H9 (cell line): ENCODE data around the gene ID4. TPM values are rescaled to one million over a fixed set of nuclear protein-coding genes. Genes with fewer than 3 reads are reported as not detected.

Source experiments
- DNase-seq: peaks from one replicate; pipeline ENCODE4 v3.0.0-alpha.2; 2017
- H2AFZ ChIP-seq: one replicate; pipeline ENCODE4 v1.6.1; 2013; ENCODE audit warnings: mild to moderate bottlenecking, low read length, control low read depth, moderate library complexity
- H2AK5ac ChIP-seq: 2 replicates; pipeline ENCODE4 v1.6.1; 2013; ENCODE audit warnings: low read length, control low read depth, mixed read lengths; ENCODE audit not compliant: insufficient read length
- H2BK120ac ChIP-seq: one replicate; pipeline ENCODE4 v1.6.1; 2013; ENCODE audit warnings: low read depth, mild to moderate bottlenecking, low read length, control low read depth, inconsistent platforms; ENCODE audit not compliant: poor library complexity, severe bottlenecking
- H2BK12ac ChIP-seq: 2 replicates; pipeline ENCODE4 v1.6.1; 2013; ENCODE audit warnings: low read length, control low read depth, mixed read lengths, low read depth; ENCODE audit not compliant: insufficient read length
- H2BK15ac ChIP-seq: 2 replicates; pipeline ENCODE4 v1.6.1; 2013; ENCODE audit warnings: low read depth, low read length, control low read depth
- H2BK20ac ChIP-seq: one replicate; pipeline ENCODE4 v1.6.1; 2013; ENCODE audit warnings: low read depth, mild to moderate bottlenecking, low read length, control low read depth, inconsistent platforms; ENCODE audit not compliant: poor library complexity, severe bottlenecking
- H2BK5ac ChIP-seq: 2 replicates; pipeline ENCODE4 v1.6.1; 2013; ENCODE audit warnings: low read length, control low read depth, mixed read lengths; ENCODE audit not compliant: insufficient read length
- H3K14ac ChIP-seq: 2 replicates; pipeline ENCODE4 v1.6.1; 2013; ENCODE audit warnings: low read length, control low read depth; ENCODE audit not compliant: insufficient read depth
- H3K18ac ChIP-seq: 2 replicates; pipeline ENCODE4 v1.6.1; 2013; ENCODE audit warnings: low read depth, mild to moderate bottlenecking, mixed read lengths, low read length, control low read depth; ENCODE audit not compliant: insufficient read length
- H3K23ac ChIP-seq: 2 replicates; pipeline ENCODE4 v1.6.1; 2013; ENCODE audit warnings: low read length, control low read depth, mixed read lengths, low read depth; ENCODE audit not compliant: insufficient read length
- H3K23me2 ChIP-seq: 2 replicates; pipeline ENCODE4 v1.6.1; 2013; ENCODE audit warnings: low read depth, mild to moderate bottlenecking, mixed read lengths, low read length, control low read depth; ENCODE audit not compliant: insufficient read length, poor library complexity, severe bottlenecking
- H3K27ac ChIP-seq: 2 replicates; pipeline ENCODE4 v1.5.1; 2013; ENCODE audit warnings: low read length, control low read depth, mixed read lengths, low read depth; ENCODE audit not compliant: insufficient read length
- H3K27me3 ChIP-seq: 2 replicates; pipeline ENCODE4 v1.6.1; 2013; ENCODE audit warnings: low read length, control low read depth, inconsistent platforms; ENCODE audit not compliant: insufficient read depth
- H3K4ac ChIP-seq: 2 replicates; pipeline ENCODE4 v1.6.1; 2013; ENCODE audit warnings: low read depth, mild to moderate bottlenecking, control low read depth, inconsistent platforms, low read length, moderate library complexity
- H3K4me1 ChIP-seq: 2 replicates; pipeline ENCODE4 v1.6.1; 2013; ENCODE audit warnings: low read length, control low read depth, inconsistent platforms; ENCODE audit not compliant: insufficient read depth
- H3K4me2 ChIP-seq: 2 replicates; pipeline ENCODE4 v1.6.1; 2013; ENCODE audit warnings: low read length, control low read depth, mixed read lengths; ENCODE audit not compliant: insufficient read length, insufficient read depth
- H3K56ac ChIP-seq: 2 replicates; pipeline ENCODE4 v1.6.1; 2013; ENCODE audit warnings: low read depth, mild to moderate bottlenecking, mixed read lengths, low read length, control low read depth; ENCODE audit not compliant: insufficient read length
- H3K79me1 ChIP-seq: 2 replicates; pipeline ENCODE4 v1.6.1; 2013; ENCODE audit warnings: low read depth, mild to moderate bottlenecking, moderate library complexity, low read length, control low read depth, inconsistent platforms; ENCODE audit not compliant: insufficient read depth, poor library complexity, severe bottlenecking
- H3K79me2 ChIP-seq: 2 replicates; pipeline ENCODE4 v1.6.1; 2013; ENCODE audit warnings: low read length, control low read depth, inconsistent platforms; ENCODE audit not compliant: insufficient read depth
- H3K9ac ChIP-seq: 2 replicates; pipeline ENCODE4 v1.6.1; 2013; ENCODE audit warnings: low read length, control low read depth, mixed read lengths; ENCODE audit not compliant: insufficient read length; ENCODE audit errors: extremely low read depth
- H3K9me3 ChIP-seq: one replicate; pipeline ENCODE4 v1.6.1; 2013; ENCODE audit warnings: low read depth, low read length, inconsistent platforms; ENCODE audit not compliant: control insufficient read depth
- H3T11ph ChIP-seq: one replicate; pipeline ENCODE4 v1.6.1; 2013; ENCODE audit warnings: mild to moderate bottlenecking, low read length, control low read depth, inconsistent platforms
- H4K20me1 ChIP-seq: one replicate; pipeline ENCODE4 v1.6.1; 2013; ENCODE audit not compliant: control insufficient read depth, insufficient read length, insufficient read depth
- H4K5ac ChIP-seq: 2 replicates; pipeline ENCODE4 v1.6.1; 2013; ENCODE audit warnings: low read depth, mild to moderate bottlenecking, mixed read lengths, low read length, control low read depth; ENCODE audit not compliant: insufficient read length
- H4K8ac ChIP-seq: replicated peaks from 2 replicates; pipeline ENCODE4 v1.6.1; 2013; ENCODE audit warnings: low read length, control low read depth, mixed read lengths, low read depth; ENCODE audit not compliant: insufficient read length
- H4K91ac ChIP-seq: 2 replicates; pipeline ENCODE4 v1.6.1; 2013; ENCODE audit warnings: low read depth, mild to moderate bottlenecking, moderate library complexity, mixed read lengths, low read length, control low read depth; ENCODE audit not compliant: insufficient read length
- H3K27ac Mint-ChIP-seq, 3 experiments: 2 replicates in 2 of 3; 3 replicates in 1 of 3; pipeline ENCODE4 v1.8.0; 2020 to 2021; ENCODE audit warnings: mixed read lengths in 3 of 3, mild to moderate bottlenecking in 1 of 3, moderate library complexity in 1 of 3
- H3K27me3 Mint-ChIP-seq: 2 replicates; pipeline ENCODE4 v1.8.0; 2021; ENCODE audit warnings: low read depth, mild to moderate bottlenecking, moderate library complexity, mixed read lengths
- H3K36me3 Mint-ChIP-seq, 3 experiments: 2 replicates in 2 of 3; 3 replicates in 1 of 3; pipeline ENCODE4 v1.8.0; 2020 to 2021; ENCODE audit warnings: low read depth in 3 of 3, mixed read lengths in 3 of 3; ENCODE audit not compliant: insufficient read depth in 1 of 3
- H3K4me1 Mint-ChIP-seq, 2 experiments: 2 replicates each; pipeline ENCODE4 v1.8.0; 2020; ENCODE audit warnings: mixed read lengths in 2 of 2
- H3K4me3 Mint-ChIP-seq, 2 experiments: 2 replicates in 1 of 2; 3 replicates in 1 of 2; pipeline ENCODE4 v1.8.0; 2020 to 2021; ENCODE audit warnings: mild to moderate bottlenecking in 2 of 2, mixed read lengths in 2 of 2, moderate library complexity in 1 of 2
- H3K9me3 Mint-ChIP-seq, 2 experiments: 2 replicates in 1 of 2; 3 replicates in 1 of 2; pipeline ENCODE4 v1.8.0; 2020; ENCODE audit warnings: mild to moderate bottlenecking in 2 of 2, mixed read lengths in 2 of 2, moderate library complexity in 1 of 2
- WGBS: extraction: QIAGEN DNeasy Blood & Tissue Kit; methylation state at CpG from one replicate; pipeline ENCODE4 v1.1.7; 2013; ENCODE audit warnings: missing lambda C conversion rate, low lambda C conversion rate, mixed read lengths; ENCODE audit not compliant: insufficient read length; ENCODE audit errors: extremely low coverage; 5-methylcytosine and 5-hydroxymethylcytosine counted together
- total RNA-seq: library from RNA; stranded (reverse); gene quantifications from 2 replicates; pipeline ENCODE4 v1.2.1, GENCODE V29; 2021
- TF ChIP-seq, protein P1 (sequence below): fragments of 200-600 bp; sonication (generic); conservative IDR thresholded peaks from 3 replicates; pipeline ENCODE4 v1.8.0; 2021; ENCODE audit warnings: antibody characterized with exemption, mild to moderate bottlenecking

ID4 gene
- total RNA-seq, 1 experiment from 2014 or later = 14.0 TPM

GRCh38 chr6:19841181-19841580, 4.0 kb downstream of the ID4 start:
- no peak overlapping the region for H2BK5ac ChIP-seq
- H3K79me1 ChIP-seq = no peaks in the 10 kb centered on the region
- H3K4me1 Mint-ChIP-seq = peaks cover 44 to 49% of the 10 kb centered on the region in 2 experiments
- no peak overlapping the region for H2BK120ac ChIP-seq
- H3K4me1 ChIP-seq = peaks cover 2% of the 10 kb centered on the region; the same call in 1 of the 2 replicates
- no peak overlapping the region for H3K4me3 Mint-ChIP-seq
- H3K27ac ChIP-seq = no peak overlapping the region
- H3K9ac ChIP-seq = no peak overlapping the region
- H3K18ac ChIP-seq = no peak overlapping the region
- no peak overlapping the region for H4K91ac ChIP-seq
- H3K79me2 ChIP-seq = no peaks in the 10 kb centered on the region
- no peak overlapping the region for H3K27ac Mint-ChIP-seq
- H4K8ac ChIP-seq = no peak overlapping the region
- H3K56ac ChIP-seq = no peak overlapping the region
- H3K36me3 Mint-ChIP-seq = peaks cover 0 to 21% (median 15%) of the 10 kb centered on the region in 3 experiments; a peak in 4 of 7 replicates
- H2BK15ac ChIP-seq = no peak overlapping the region
- H4K20me1 ChIP-seq = no peaks in the 10 kb centered on the region
- H3K9me3 Mint-ChIP-seq = peaks cover 0 to 6% of the 10 kb centered on the region in 2 experiments; a peak in 2 of 5 replicates
- H2BK12ac ChIP-seq = no peak overlapping the region
- TF ChIP-seq, protein P1, sequence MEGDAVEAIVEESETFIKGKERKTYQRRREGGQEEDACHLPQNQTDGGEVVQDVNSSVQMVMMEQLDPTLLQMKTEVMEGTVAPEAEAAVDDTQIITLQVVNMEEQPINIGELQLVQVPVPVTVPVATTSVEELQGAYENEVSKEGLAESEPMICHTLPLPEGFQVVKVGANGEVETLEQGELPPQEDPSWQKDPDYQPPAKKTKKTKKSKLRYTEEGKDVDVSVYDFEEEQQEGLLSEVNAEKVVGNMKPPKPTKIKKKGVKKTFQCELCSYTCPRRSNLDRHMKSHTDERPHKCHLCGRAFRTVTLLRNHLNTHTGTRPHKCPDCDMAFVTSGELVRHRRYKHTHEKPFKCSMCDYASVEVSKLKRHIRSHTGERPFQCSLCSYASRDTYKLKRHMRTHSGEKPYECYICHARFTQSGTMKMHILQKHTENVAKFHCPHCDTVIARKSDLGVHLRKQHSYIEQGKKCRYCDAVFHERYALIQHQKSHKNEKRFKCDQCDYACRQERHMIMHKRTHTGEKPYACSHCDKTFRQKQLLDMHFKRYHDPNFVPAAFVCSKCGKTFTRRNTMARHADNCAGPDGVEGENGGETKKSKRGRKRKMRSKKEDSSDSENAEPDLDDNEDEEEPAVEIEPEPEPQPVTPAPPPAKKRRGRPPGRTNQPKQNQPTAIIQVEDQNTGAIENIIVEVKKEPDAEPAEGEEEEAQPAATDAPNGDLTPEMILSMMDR = no peak
- no peaks in the 10 kb centered on the region for H3K27me3 ChIP-seq
- no peak overlapping the region for H2AFZ ChIP-seq
- H3K4me2 ChIP-seq = no peak overlapping the region
- peaks cover 1% of the 10 kb centered on the region for H3K27me3 Mint-ChIP-seq
- WGBS = no CpG with 5 or more reads among the region's 3 CpGs
- H3T11ph ChIP-seq = no peak overlapping the region
- no peak overlapping the region for H3K4ac ChIP-seq
- no peak overlapping the region for H3K23ac ChIP-seq
- no peaks in the 10 kb centered on the region for H3K9me3 ChIP-seq
- no peak overlapping the region for H3K14ac ChIP-seq
- H3K23me2 ChIP-seq = peaks cover 3% of the 10 kb centered on the region
- H4K5ac ChIP-seq = no peak overlapping the region
- H2AK5ac ChIP-seq = no peak overlapping the region
- H2BK20ac ChIP-seq = no peak overlapping the region
- no peak for DNase-seq
